ENCODE results near the gene CIAO2B.

CIAO2B gene

GRCh38 chr16:66919569-66920298 is 14.5 kb downstream of the CIAO2B start:
- DNase-seq, result no peak

DNA sequence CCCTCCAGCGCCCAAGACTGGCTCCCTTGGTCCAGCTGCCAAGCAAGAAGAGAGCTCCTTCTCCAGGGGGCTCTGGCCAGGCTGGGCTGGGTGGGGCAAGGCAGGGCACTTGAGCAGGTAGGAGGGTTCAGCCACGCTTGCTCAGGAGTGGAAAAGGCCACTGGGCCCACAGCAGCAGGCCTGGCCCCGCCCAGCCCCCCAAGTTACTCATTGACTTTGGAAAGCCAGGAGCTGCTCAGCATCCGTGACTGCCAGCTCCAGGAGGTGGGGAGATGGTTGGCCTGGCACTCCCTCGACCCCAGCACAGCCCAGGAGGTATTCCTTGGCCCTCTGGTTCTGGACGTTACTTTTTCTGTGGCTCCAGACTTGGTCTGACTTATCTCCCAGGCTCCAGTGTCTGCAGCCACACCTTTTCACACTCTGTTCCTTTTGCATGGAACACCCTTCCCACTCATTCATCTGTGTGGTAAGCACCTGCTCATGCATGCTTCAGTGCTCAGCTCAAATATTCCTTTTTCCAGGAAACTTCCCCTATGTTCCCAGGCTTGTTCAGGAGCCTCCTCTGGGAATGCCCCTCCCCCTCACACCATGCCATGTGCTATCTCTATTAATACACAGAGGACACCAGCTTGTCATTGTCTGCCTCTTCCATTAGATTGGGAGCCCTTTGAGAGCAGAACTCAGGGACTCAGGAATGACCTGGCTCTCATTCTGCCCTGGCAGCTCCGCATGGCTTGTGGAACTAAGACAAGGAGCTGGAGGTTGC is 15.2 kb downstream of the CIAO2B start, which contains the start of gene CDH16:
Gene CDH16 (minus strand): TSS at position 83 of the 766 bp plus-strand sequence. CDS start 820 bp downstream, outside the sequence.
- DNase-seq, result no peak

DNA sequence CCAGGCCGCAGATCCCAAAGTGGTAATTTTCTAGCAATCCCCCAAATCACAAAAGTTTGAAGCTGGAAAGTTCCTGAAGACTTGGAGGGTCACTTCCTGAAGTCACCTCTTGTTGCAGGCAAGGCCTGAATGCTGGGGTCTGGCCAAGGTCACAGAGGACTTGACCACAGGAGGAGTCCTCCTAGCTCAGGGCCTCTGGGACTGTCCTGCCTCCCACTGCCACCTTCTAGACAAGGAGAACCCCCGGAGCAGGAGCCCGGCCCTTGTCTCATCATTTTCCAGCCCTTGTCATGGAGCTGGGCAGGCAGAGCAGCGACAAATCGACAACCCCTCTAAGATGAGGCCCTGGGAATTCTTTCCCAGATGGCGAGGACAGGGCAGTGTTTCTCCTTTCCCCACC is 15.8 kb downstream of the CIAO2B start:
- DNase-seq, result no peak

- no peak for DNase-seq
These were observed 16.5 kb downstream of the CIAO2B start for GRCh38 chr16:66917741-66918140.

DNA sequence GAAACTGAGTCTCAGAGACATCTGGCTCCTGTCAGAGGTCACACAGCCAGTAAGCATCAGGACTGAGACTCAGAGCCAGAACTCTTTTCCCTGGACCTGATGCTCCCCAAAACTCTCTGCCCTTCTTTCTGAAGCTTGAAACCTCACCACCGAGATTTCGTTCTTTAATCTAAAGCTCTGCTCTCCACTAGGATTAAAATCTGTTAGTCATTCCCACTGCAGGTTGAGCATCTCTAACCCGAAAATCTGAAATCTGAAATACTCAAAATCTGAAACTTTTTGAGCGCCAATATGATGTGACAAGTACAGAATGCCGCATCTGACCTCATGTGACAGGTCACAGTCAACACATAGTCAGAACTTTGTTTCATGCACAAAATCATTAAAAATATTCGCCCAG is 17.7 kb downstream of the CIAO2B start:
- DNase-seq, result no peak

DNA sequence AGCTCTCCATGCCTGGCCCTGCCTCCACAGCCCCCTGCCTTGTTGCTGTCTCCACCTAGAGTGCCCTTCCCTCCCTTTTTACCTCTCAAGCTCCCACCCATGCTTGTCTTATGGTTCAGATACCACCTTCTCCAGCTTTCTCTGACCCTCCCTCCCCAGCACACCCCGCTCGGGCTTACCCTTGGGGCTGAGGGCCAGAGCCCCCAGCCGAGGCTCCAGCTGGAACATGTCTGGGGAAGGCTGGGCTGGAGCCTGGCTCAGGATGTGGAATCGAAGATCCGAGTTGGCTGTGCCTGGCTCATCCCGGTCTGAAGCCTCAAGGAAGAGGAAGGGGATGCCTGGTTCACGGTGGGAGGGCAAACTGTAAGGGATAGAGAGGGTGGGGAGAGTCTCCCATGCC is 19.2 kb downstream of the CIAO2B start:
- no peak for DNase-seq

DNA sequence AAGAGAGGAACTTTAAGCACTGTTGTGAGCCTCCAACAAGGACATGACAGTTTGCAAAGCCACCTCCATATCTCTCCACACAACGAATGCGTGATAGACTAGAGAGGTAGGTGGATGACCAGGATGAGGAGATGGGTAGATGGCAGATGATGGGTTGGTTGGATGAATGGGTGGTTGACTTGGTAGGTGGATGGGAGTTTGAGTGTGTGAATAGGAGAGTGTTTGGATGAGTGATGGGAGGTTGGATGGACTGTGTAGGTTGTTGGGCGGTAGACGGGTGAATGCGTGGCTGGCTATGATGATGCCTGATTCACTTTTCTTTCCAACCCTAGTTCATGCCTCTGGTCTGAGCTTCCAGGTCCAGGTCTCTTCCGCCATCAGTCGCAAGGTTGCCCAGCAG is 19.7 kb downstream of the CIAO2B start:
- no peak for DNase-seq

DNA sequence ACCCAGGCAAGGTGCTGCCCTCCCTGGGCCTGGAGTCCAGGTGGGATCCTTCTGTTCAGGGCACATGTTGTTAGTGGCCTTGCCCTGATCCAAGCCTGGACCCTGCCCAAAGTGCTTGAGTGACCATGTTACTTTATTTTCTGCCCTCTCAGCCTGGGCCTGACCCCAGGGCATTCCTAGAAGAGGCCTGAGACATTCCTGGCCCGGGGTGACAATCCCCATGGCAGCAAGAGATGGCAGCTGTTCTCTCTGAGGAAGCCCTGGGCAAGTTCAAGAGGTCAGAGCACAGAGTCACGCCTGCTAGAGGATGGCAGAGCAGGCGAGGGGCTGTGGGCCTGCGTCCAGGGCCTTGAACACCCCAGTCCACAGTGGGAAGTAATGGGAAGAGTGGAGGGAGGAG is 20.5 kb downstream of the CIAO2B start:
- no peak for DNase-seq

DNA sequence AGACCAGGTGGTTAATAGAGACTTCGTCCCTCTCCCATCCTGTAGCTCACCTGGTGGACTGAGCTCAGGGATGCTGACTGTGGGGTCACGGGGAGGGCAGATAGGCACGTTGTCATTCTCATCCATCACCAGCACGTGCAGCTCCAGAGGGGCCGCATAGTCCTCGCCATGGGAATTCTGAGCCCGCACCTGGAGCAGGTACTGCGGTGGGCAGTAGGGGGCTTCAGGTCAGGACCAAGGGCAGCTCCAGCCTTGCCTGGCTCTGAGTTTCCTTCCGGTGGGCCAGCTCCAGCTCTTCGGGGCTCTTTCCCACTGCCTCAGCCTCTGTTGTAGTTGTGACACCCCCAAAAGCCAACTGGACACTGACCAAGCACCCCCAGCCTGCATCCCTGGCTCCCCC is 21.1 kb downstream of the CIAO2B start:
- no peak for DNase-seq

- no peak for DNase-seq
These were observed 22.4 kb downstream of the CIAO2B start for GRCh38 chr16:66911801-66912200.

DNA sequence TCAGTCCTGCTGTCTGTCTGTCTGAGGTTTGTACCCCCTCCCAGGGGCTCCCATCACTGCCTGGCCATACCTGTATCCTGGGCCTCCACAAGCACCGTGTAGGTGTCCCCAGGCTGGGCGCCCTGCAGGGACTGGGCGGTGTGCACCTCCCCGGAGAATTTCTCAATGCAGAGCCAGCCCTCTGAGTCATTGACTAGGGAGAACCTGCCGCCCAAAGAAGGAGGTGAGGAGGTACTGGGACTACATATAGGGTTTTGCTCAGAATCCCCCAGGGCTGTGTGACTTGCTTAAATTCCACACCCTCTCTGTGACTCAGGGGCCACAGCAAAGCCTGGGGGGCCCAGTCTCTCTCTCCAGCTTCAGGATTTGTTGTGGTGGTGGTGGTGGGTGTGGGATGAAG is 23.1 kb downstream of the CIAO2B start:
- no peak for DNase-seq

DNA sequence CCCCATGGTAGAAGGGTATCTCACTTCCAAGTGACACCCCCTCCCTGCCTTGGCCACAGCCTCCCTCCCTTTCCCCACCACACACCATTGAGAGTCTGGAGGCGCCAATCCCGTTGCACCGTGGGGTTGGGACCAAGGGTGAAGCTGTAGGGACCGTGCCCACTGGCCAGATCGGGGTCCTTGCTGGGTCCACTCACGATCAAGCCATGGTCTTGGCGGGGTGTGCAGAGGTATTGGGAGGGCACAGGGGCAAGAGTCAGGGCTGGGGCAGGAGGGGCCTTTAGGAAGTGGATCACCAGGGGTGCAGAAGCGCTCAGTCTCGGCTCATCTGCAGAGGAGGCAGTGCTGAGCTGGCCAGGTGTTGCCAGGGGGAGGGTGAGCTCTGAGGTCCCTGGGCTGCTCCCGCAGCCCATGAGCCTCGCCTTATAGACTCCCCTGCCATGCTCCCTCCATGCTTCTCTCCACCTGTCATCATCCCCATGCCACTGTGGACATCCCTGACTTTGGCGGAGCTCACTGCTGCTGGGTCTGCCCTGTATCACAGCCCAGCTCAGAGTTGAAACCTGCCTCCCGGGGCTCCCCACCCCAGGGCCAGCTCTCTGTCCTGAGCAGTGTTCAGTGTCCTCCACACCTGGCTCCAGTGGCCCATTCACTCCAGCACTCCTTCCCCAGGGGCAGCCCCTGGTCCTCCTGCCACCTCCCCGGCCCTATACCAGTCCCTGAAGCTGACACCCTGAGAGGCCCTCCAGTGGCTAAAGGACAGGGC is 23.8 kb downstream of the CIAO2B start:
- DNase-seq, result no peak

DNA sequence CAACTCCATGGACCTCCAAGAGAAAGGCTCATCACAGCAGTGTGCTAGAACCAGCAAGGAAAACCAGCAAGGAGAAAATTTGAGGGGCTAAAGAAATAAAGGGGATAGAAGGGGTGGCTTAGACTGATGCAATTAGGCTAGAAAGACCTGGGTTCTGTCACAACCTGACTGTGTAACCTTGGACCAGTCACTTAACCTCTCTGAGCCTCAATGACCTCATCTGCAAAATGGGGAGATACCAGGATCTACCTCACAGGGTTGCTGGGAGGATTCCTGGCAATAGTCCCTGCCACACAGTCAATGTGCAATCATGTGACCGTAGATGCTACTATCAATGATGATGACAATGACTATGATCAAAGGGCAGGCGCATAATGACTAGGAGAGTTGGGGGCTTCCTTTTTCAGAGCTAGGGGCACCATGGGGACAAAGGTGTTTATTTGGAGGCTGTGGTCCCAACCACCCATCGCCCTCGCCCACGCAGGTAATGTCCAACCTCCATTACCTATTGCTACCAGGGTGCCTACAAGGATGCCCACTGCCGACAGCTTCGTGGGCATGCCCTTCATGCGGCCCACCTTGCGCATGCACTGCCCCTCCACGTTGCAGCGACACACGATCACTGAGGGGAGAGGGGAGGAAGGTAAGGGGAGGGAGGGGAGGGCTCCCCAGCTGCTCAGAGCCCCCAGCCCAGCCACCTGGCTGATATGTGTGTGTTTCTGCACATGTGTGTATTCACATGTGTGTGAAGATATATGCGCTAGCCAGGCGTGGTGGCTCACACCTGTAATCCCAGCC is 25.2 kb downstream of the CIAO2B start:
- DNase-seq, result no peak

GRCh38 chr16:66908116-66908515 is 26.1 kb downstream of the CIAO2B start:
- DNase-seq, result no peak

DNA sequence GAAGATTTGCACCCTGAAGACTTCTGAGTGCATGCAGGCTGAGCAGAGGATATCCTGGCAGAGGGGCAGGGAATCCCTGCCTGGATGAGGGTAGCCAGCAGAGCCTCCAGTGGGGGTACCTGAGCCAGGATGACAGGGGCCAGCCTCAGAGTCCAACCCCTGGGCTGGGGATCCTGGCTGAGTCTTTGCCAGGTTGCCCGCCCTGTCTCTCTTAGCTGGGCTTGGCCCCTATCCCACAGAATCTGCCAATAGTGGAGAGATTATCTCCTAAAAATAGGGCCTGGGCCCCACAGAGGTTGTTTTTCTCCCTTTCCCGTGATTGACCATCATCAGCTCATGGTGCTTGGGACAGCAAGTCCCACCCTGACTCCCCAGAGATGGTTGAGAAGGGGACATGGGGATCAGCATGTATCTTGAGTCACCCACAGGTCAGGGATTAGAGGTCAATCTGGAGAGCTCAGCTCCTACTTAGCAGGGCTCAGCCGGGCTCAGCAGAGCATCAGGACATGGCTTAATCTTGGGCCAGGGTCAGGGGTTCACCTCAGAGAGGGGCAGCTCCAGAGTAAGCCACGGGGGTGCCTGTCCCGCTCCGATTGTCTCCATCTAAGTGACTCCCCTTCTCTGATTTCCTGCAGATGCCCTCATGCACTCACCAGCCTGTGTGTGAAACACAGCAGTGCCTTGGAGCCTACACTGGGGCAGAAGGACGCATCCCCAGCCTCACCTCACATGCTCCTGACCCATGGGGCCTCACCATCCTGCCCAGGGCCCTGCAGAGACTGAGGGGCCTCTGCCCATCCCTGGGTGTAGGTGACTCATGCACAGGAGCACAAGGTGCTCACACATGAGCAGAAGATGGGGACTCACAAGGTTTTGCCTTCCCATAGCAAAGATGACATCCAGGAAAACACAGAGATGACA is 27.0 kb downstream of the CIAO2B start:
- no peak for DNase-seq

GRCh38 chr16:66905633-66906539 is 28.3 kb downstream of the CIAO2B start:
- no peak for DNase-seq

DNA sequence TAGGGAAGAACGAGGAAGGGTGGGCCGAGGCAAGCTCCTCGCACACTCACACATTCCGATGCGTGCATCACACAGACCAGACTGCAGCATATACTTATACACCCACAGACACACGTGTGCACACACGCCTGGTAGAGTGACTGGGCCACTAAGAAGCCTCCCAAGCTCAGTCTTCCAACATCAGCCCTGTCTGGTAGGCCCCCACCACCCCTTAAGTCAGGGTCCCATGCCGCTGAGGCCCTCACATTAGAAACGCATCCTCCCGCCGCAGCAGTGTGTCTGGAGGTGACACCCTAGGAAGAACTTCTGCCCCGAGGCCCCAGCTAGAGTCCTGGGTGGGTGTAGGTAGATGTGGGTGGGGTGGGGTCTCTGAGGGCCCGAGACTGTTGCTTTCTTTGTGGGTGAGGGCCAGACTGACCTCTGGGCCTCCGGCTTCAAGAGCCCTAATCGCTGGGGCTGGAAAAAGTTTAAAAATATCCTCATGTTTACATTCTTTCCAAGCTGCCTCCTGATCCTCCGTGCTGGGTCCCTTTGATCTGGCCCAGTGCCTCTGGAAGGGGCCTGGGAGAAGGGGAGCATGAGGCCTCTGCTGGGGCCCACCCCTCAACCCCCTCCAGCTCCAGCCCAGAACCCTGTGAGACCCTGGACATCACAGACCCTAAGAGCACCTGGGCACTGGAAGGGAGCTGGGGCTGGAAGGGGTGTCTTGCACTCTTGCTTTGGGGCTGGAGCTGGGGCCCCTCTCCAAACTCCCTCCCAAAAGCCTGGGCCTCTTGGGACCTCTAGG is 29.2 kb downstream of the CIAO2B start:
- DNase-seq, result no peak

DNA sequence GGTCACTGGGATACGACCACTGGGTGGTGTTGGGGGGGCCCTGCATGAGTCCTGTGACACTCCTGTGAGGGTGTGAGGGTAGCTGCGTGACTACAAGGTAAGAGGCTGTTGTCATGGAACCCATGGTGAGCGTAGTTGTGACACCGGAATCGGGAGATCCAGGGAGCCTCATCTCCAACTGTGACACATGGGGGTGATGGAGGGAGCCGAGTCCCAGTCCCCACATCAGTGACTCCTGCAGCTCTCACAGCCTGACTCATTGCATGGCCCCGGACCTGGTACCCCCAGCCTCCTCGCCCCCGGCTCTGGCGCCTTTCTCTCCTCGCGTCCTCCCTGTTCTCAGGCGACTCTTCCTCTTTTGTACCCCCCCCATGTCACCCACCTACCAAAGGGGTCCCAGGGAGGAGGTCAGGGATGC is 29.8 kb downstream of the CIAO2B start:
- DNase-seq, result no peak

DNA sequence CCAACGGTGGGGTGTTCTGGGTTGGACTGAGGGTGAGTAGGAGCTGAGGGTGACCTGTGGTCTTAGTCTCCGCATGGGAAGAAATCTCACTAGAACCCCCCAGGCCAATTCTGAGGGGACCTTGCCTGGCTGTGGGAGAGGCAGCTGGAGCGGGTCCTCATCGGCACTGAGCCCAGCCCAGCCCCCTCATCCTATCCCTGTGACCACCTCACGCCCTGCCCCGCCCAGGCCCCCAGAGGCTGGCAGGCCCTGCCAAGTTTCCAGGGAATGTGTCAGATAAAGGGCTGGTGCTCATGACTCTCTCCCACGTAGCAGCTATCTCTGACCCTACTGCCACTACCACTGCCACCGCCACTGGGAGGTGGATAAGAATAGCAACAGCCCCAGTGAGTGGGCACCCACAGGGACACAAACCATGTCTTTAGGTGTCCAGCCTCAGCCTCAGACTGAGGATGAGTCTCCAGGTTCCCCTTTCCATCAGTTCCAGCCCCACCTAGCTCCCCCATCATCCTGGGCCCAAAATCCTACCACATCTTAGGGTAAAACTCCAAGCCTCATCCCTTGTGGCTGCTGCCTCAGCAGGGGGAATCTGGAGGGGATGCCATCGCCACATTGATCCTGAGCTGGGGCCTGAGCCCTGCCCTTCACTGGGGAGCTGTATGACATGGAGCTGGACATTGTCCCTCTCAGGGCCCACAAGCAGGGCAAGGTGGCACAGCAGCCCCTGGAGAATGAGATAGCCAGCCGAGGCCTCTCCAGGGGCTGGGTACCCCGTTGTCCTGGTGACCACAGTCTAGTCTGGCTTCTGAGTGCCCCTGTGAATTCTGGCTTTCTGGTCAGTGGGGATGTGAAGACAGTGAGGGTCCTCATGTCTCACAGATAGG is 30.4 kb downstream of the CIAO2B start:
- DNase-seq, result no peak

Measured in DMS 273 treated with DMSO at 0.1 percent for 48 hours (cell line).